MM.1S (cell line): ENCODE measurements around the gene CD164L2.

Experiments
- EZH2phosphoT487 ChIP-seq: fragments of 300-600 bp; sonication (generic); IDR thresholded peaks from 2 replicates; pipeline ENCODE4 v1.6.1; 2018; ENCODE audit warnings: antibody characterized with exemption, low read length
- TF ChIP-seq, protein P1 (sequence below): fragments of 300-600 bp; sonication (generic); IDR thresholded peaks from 2 replicates; pipeline ENCODE4 v1.5.1; 2016; ENCODE audit warnings: antibody characterized with exemption, low read length, mixed read lengths

DNA sequence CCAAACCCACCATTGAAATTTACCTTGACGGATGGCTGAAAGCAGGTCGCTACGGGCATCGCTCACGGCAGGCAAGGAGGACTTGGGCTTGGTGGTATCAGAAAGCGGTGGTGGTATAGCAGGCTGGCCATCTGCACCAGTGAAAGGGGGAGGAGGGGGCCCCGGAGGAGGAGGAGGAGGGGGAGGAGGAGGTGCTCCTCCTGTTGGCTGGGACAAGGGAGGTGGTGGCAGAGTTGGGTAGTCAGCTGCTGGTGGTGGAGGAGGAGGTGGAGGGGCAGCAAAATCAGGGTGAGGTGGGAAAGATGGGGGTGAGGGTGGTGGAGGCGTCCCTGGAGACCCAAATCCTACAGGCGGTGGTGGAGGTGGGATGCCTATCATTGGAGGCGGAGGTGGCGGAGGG, 26.5 kb upstream of the CD164L2 start:
- TF ChIP-seq, protein P1, sequence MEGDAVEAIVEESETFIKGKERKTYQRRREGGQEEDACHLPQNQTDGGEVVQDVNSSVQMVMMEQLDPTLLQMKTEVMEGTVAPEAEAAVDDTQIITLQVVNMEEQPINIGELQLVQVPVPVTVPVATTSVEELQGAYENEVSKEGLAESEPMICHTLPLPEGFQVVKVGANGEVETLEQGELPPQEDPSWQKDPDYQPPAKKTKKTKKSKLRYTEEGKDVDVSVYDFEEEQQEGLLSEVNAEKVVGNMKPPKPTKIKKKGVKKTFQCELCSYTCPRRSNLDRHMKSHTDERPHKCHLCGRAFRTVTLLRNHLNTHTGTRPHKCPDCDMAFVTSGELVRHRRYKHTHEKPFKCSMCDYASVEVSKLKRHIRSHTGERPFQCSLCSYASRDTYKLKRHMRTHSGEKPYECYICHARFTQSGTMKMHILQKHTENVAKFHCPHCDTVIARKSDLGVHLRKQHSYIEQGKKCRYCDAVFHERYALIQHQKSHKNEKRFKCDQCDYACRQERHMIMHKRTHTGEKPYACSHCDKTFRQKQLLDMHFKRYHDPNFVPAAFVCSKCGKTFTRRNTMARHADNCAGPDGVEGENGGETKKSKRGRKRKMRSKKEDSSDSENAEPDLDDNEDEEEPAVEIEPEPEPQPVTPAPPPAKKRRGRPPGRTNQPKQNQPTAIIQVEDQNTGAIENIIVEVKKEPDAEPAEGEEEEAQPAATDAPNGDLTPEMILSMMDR: no peak
- no peak for TF ChIP-seq EZH2phosphoT487
